Tibial nerve (tissue), 4 donors: Measurements from ENCODE around the gene MTCH1. TPM values are rescaled to one million over a fixed set of nuclear protein-coding genes. Genes with fewer than 3 reads are reported as not detected.

Experiments
- DNase-seq, 2 donors: peaks; one replicate each; pipeline ENCODE4 v3.0.0-alpha.2; 2019; ENCODE audit warnings: low spot score in 2 of 2
- H3K27ac ChIP-seq, 4 donors: fragments of 200-600 bp; sonication (generic) in 3 of 4; one replicate each; pipeline ENCODE4 v1.5.1; 2017 to 2019; ENCODE audit warnings: mild to moderate bottlenecking in 1 of 4
- H3K27me3 ChIP-seq, 2 donors: fragments of 200-600 bp; sonication (generic) in 1 of 2; one replicate each; pipeline versions ENCODE4 v1.5.1 to v1.6.0; 2017 to 2019
- H3K36me3 ChIP-seq, 3 donors: fragments of 200-600 bp; sonication (generic); one replicate each; pipeline ENCODE4 v1.5.1; 2018 to 2019
- H3K4me1 ChIP-seq, 4 donors: fragments of 200-600 bp; sonication (generic) in 3 of 4; one replicate each; pipeline ENCODE4 v1.5.1; 2017 to 2019
- H3K4me3 ChIP-seq, 4 donors: fragments of 200-600 bp; sonication (generic) in 3 of 4; one replicate each; pipeline ENCODE4 v1.5.1; 2017 to 2019; ENCODE audit warnings: mild to moderate bottlenecking in 1 of 4, moderate library complexity in 1 of 4
- H3K9me3 ChIP-seq, 4 donors: fragments of 200-600 bp; sonication (generic) in 3 of 4; one replicate each; pipeline ENCODE4 v1.5.1; 2017 to 2019
- CTCF ChIP-seq, 5 experiments: fragments of 200-600 bp in 3 of 5; fragments of 450-650 bp in 2 of 5; sonication (generic) in 3 of 5; IDR thresholded peaks; one replicate each; pipeline ENCODE4 v1.5.1; 2016 to 2019; ENCODE audit warnings: antibody characterized with exemption in 5 of 5, mild to moderate bottlenecking in 3 of 5, moderate library complexity in 2 of 5
- EP300 ChIP-seq, 2 donors: sonication (generic); formaldehyde crosslinking; IDR thresholded peaks; one replicate each; pipeline ENCODE4 v1.6.1; 2017; ENCODE audit warnings: antibody characterized with exemption in 2 of 2, mild to moderate bottlenecking in 1 of 2
- POLR2A ChIP-seq, 2 donors: fragments of 450-650 bp; IDR thresholded peaks; one replicate each; pipeline ENCODE4 v1.6.1; 2017; ENCODE audit warnings: antibody characterized with exemption in 2 of 2, mild to moderate bottlenecking in 2 of 2, moderate library complexity in 2 of 2
- WGBS, 2 donors: methylation state at CpG; one replicate each; pipeline ENCODE4 v1.1.5; 2018; 5-methylcytosine and 5-hydroxymethylcytosine counted together
- total RNA-seq, 4 donors: library from RNA; depleted of rRNA; stranded (reverse); fragments of >200 nt; gene quantifications; one replicate each; pipeline ENCODE4 v1.1.0, GENCODE V29; 2016

The MTCH1 gene
- total RNA-seq, 4 donors from 2014 or later: 277 to 347 (median 301) TPM

- WGBS, 2 donors: 78 to 87% methylated on average over 23 to 24 of the region's 24 CpGs
- TF ChIP-seq CTCF (IDR thresholded peaks at IDR 0.05) (no peak), POLR2A (IDR thresholded peaks at IDR 0.05) (no peak), EP300 (IDR thresholded peaks at IDR 0.05) (no peak)
- DNase-seq: no peak
- Histone ChIP-seq H3K9me3 (peaks cover 0 to 5% (median 0%) of the 10 kb centered on the region in 4 donors), H3K4me1 (no peaks in the 10 kb centered on the region), H3K27ac (no peak overlapping the region), H3K27me3 (no peaks in the 10 kb centered on the region), H3K4me3 (no peak overlapping the region), H3K36me3 (no peaks in the 10 kb centered on the region)
Measured at GRCh38 chr6:37025621-37026466, 39.8 kb upstream of the MTCH1 start.

- no peaks in the 10 kb centered on the region for H3K27me3 ChIP-seq
- DNase-seq: no peak
- H3K9me3 ChIP-seq: no peaks in the 10 kb centered on the region
- H3K27ac ChIP-seq: no peak overlapping the region
- no peaks in the 10 kb centered on the region for H3K36me3 ChIP-seq
- H3K4me1 ChIP-seq: no peaks in the 10 kb centered on the region
- TF ChIP-seq POLR2A (IDR thresholded peaks at IDR 0.05): no peak
- no peak for TF ChIP-seq EP300 (IDR thresholded peaks at IDR 0.05)
- TF ChIP-seq CTCF (IDR thresholded peaks at IDR 0.05): no peak
- no peak overlapping the region for H3K4me3 ChIP-seq
- 72 to 77% methylated on average over 15 of the region's 15 CpGs for WGBS, 2 donors
Measured at GRCh38 chr6:37024656-37025337, 38.8 kb upstream of the MTCH1 start.

GRCh38 chr6:37022135-37022863 lies 36.3 kb upstream of the MTCH1 start:
- no peak for DNase-seq
- no peak for TF ChIP-seq POLR2A (IDR thresholded peaks at IDR 0.05)
- TF ChIP-seq EP300 (IDR thresholded peaks at IDR 0.05): no peak
- TF ChIP-seq CTCF (IDR thresholded peaks at IDR 0.05): no peak
- no peaks in the 10 kb centered on the region for H3K9me3 ChIP-seq
- H3K27me3 ChIP-seq: no peaks in the 10 kb centered on the region
- no peak overlapping the region for H3K4me3 ChIP-seq
- WGBS, 2 donors: 92 to 94% methylated on average over 17 of the region's 17 CpGs
- H3K27ac ChIP-seq: no peak overlapping the region
- peaks cover 0 to 15% (median 4%) of the 10 kb centered on the region in 4 donors for H3K4me1 ChIP-seq
- no peaks in the 10 kb centered on the region for H3K36me3 ChIP-seq

- Histone ChIP-seq H3K4me3 (no peak overlapping the region), H3K9me3 (no peaks in the 10 kb centered on the region), H3K27ac (no peak overlapping the region), H3K4me1 (peaks cover 0 to 15% (median 4%) of the 10 kb centered on the region in 4 donors), H3K27me3 (no peaks in the 10 kb centered on the region), H3K36me3 (no peaks in the 10 kb centered on the region)
- DNase-seq: no peak
- WGBS, 2 donors: 65 to 77% methylated on average over 12 to 14 of the region's 14 CpGs
- TF ChIP-seq CTCF (IDR thresholded peaks at IDR 0.05) (peak in 2 of 5 experiments; percentile 8 to 12), POLR2A (IDR thresholded peaks at IDR 0.05) (no peak), EP300 (IDR thresholded peaks at IDR 0.05) (no peak)
Measured at GRCh38 chr6:37021356-37022129, 35.5 kb upstream of the MTCH1 start.
